ES-I3 (cell line): ENCODE results near the gene IRS4.

Experiments used
- H3K36me3 ChIP-seq: 2 replicates; pipeline ENCODE4 v1.6.1; 2013; ENCODE audit warnings: mild to moderate bottlenecking, low read length, control low read depth, moderate library complexity; ENCODE audit not compliant: insufficient read depth
- H3K4me1 ChIP-seq: 2 replicates; pipeline ENCODE4 v1.6.1; 2013; ENCODE audit warnings: mild to moderate bottlenecking, control low read depth, low read length; ENCODE audit not compliant: insufficient read depth
- H3K9ac ChIP-seq: 2 replicates; pipeline ENCODE4 v1.6.1; 2013; ENCODE audit warnings: low read depth, mild to moderate bottlenecking, low read length, moderate library complexity
- H3K9me3 ChIP-seq: 2 replicates; pipeline ENCODE4 v1.6.1; 2013; ENCODE audit warnings: mild to moderate bottlenecking, low read length, moderate library complexity; ENCODE audit not compliant: control insufficient read depth, insufficient read depth

Gene IRS4

DNA sequence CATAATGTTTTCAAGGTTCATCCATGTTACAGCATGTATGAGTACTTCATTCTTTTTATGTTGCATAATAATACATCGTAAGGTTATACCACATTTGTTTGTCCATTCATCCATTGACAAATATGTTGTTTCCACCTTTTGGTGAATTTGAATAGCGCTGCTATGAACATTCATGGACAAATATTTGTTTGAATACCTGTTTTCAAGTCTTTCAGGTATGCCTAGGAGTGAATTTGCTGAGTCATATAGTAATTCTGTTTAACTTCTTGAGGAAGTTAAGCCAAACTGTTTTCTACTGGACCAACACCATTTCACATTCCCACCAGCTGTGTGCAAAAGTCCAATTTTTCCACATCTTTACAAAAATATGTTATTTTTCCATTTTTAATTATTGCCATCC, 31.5 kb downstream of the IRS4 start:
- H3K36me3 ChIP-seq: no peaks in the 10 kb centered on the region
- no peaks in the 10 kb centered on the region; the same call in 1 of the 2 replicates for H3K4me1 ChIP-seq
- H3K9me3 ChIP-seq: no peaks in the 10 kb centered on the region
- H3K9ac ChIP-seq: no peak overlapping the region

DNA sequence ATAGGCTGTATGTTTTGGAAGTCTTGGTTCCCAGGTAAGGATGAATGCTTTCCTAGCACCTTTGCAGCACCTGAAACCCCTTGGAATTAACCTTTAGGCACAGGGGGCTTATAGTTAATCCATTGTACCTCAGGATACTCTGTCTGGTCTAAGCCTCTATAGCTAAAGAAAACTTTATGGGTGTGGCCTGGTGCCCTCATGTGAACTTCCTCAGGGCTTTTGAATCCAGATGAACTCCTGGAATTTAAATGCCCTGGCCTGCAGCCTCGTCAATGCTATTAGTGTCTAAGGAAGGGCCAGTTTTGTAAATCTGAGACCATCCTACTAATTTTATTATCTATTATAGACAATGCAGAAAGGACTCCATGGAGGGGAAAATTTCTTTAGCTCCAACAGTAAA, 33.8 kb downstream of the IRS4 start:
- no peaks in the 10 kb centered on the region; the same call in 1 of the 2 replicates for H3K4me1 ChIP-seq
- H3K9ac ChIP-seq: no peak overlapping the region
- H3K36me3 ChIP-seq: no peaks in the 10 kb centered on the region
- H3K9me3 ChIP-seq: no peaks in the 10 kb centered on the region

DNA sequence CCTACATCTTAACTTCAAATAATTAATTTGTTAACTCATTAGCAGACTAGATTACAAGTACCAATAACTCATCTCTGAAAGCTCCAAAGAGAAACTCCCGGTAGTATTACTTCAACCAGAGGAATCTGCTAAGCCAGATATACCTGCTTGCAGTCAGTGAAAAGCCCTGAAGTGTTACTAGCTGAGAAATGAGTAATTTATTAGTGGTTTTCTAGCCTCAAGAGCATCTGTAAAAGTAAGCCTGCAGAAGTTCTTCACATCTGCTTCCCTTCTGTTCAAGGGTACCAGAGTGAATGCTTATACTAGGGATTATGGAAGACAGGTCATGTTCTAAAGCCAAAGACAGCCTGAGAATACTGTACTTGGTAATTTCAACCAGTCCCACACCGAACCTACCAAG, 34.7 kb downstream of the IRS4 start:
- Histone ChIP-seq H3K9ac (no peak overlapping the region), H3K9me3 (no peaks in the 10 kb centered on the region), H3K36me3 (no peaks in the 10 kb centered on the region), H3K4me1 (no peaks in the 10 kb centered on the region; the same call in 1 of the 2 replicates)

DNA sequence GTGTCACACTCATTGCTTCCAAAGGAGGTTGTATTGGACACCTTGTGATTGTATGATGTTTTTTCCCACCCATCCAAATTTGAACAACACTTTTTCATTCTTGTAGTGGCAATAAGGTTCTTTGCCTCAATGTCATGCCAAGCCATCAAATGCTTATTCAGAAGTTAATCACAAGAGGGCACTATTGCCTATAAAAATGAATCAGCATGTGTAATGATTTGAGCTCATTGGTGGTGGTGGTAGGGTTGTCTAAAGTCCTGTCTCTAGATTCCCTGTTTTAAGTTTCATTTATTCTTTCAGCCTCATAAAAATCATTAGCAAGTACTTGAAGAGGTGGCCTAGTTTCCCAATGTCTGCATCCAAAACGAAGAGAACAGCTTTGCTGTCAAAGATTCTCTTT, 37.0 kb downstream of the IRS4 start:
- H3K4me1 ChIP-seq: no peaks in the 10 kb centered on the region; the same call in 1 of the 2 replicates
- no peak overlapping the region for H3K9ac ChIP-seq
- no peaks in the 10 kb centered on the region for H3K9me3 ChIP-seq
- H3K36me3 ChIP-seq: no peaks in the 10 kb centered on the region

GRCh38 chrX:108696690-108697089, 39.7 kb downstream of the IRS4 start:
- Histone ChIP-seq H3K36me3 (no peaks in the 10 kb centered on the region), H3K9ac (no peak overlapping the region), H3K9me3 (no peaks in the 10 kb centered on the region), H3K4me1 (no peaks in the 10 kb centered on the region)
